Stimulated activated CD4-positive, alpha-beta T cell treated with anti-CD3 and anti-CD28 coated beads, Interleukin-4, amount 100 ng/mL, for 4 hours (primary cell): ENCODE results near the gene GABRB1.
A peak's percentile ranks its signal among the peaks of the same experiment; 100 is the strongest.

Source experiments
- DNase-seq, 2 experiments: peaks; one replicate each; pipeline ENCODE4 v3.0.0-alpha.2; 2020

The GABRB1 gene

DNA sequence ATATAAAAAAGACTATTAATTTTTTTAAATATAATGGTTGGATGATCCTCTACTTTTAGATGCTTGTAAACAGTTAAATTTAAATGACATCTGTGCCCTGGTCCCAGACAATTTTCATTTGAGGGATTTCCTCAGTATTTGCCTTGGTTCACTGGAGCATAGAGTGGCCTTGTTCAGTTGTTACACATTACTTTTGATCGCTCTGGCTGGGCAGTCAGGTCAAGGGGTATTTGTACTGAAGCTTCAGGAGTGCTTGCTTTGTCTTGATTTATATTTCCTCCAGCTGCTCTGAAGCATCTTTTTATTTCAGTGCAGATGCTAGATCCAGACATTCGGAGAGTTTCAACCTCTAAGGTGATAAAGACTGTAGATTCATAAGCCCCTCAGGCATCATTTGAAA is 382.2 kb downstream of the GABRB1 start:
- DNase-seq = no peak

DNA sequence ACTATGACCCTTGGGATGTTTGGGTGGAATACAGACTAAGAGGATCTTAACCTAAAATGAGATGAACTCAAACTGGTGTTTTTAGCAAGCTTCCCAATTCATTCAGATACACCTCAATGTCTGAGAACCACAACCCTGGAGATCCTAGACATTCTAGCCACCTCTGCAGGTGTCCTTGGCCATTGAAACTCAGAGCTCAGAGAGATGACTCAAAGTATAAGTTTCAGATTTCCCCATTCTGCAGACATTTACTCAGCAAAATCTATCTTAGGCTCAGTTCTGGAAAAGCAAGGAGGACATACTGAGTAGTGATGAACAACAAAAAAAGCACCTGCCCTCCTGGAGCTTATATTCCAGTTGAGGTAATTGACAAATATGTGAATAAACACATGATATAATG is 384.4 kb downstream of the GABRB1 start:
- DNase-seq = no peak

DNA sequence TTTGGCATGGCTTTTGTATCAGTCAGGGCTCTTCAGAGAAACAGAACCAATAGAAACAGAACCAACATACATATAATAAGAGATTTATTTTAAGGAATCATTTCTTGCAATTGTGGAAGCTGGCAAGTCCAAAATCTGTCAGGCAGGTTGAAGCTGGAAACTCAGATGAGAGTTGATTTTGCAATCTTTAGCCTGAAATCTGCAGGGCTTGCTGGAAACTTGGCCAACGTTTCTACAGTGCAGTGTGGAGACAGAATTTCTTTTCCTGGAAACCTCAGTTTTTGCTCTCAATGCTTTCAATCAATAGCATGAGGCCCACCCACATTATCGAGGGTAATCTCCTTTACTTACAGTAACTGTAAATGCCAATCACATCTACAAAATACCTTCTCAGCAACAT is 386.8 kb downstream of the GABRB1 start:
- no peak for DNase-seq

DNA sequence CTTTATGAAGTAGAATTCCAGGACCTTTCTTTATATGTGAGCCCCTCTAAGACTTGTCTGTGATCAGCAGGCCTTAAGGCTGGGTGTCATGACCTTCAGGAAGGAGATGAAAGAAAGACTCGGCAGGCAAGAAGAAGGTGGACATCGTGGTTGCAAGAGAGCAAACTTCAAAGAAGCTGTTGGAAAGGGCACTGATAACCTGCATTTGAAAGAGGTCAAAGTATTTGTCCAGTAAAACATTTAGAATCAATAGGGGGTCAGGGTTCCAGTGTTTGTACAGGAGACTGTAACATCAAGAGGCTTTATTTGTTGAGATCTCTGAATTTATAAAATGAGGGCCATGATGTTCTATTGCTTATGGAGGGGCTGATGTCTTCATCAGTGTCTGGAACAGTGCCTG is 387.9 kb downstream of the GABRB1 start:
- DNase-seq = no peak

DNA sequence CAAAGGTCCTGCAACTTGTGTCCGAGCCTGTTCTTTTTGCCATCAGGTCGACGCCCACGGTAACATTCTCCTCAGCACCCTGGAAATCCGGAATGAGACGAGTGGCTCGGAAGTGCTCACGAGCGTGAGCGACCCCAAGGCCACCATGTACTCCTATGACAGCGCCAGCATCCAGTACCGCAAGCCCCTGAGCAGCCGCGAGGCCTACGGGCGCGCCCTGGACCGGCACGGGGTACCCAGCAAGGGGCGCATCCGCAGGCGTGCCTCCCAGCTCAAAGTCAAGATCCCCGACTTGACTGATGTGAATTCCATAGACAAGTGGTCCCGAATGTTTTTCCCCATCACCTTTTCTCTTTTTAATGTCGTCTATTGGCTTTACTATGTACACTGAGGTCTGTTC is 394.3 kb downstream of the GABRB1 start:
- DNase-seq = no peak

DNA sequence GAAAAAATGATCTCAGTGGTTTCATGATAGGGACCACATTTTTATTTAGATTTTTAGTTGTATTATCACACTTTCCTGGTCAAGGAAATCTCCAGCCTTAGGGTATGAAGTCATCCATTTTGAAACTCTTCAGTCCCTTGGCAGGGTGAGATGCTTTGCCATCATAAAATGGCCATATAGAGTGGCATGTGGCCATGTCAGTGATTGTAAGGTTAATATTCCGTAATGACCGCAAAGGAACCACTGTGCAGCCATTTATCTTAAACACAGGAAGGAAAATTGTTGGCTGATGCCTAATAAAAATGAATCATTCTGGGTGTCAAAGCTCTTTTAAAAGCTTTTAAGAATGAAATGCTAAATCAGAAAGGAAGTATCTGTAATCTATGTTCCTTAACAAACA is 396.6 kb downstream of the GABRB1 start:
- no peak for DNase-seq

DNA sequence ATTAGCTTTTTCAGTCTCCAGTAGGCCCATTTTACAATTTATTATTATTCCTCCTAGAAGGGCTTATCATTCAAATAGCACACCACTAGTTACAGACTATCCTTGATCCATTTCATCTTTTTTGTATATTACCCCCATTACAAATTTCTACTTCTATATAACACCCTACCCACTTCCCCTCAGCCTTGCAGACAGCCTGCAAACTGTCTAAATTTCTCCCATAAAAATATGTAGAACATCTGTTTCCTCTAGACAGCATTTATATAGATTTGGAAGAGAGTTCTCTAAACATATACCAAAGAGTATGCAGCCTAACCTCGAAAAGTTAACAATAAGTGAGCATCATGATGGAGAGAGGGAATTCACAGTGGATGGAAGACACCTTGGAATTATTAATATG is 401.4 kb downstream of the GABRB1 start:
- no peak for DNase-seq

DNA sequence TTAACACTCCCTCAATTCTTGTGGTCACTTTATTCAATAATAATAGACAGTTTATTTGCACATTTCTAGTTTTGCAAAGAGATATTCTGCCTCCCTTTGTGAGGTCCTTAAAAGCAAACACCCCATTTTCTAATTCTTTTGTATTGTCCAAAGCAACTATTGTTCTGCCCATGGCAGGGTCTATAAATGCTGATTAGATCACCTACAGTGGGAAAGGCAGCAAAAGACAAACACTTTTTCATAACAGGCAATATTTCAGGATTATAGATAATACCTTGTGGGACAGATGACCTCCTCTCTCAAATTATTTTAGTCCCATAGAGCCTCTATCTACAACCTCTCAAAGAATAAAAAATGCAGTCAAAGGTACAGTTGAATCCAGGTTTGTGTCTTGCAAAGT is 403.6 kb downstream of the GABRB1 start:
- DNase-seq = no peak

DNA sequence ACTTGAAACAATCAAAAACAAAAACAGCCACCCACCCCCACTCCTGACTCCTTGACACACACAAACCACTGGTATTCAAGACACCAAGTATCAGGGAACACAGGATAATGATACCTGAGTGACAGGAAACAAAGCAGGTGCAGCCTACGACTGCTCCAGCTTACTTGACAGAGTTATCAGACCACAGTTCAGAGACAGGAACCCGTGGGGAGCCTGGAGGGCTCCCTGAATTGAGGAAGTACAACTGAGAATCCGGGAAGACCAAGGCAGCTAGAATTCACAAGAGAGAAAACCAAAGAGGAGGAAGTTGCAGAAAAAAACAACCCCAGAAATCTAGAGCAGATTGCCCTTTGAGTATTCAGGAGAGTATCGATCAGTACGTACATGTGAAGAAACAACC is 411.6 kb downstream of the GABRB1 start:
- no peak for DNase-seq

DNA sequence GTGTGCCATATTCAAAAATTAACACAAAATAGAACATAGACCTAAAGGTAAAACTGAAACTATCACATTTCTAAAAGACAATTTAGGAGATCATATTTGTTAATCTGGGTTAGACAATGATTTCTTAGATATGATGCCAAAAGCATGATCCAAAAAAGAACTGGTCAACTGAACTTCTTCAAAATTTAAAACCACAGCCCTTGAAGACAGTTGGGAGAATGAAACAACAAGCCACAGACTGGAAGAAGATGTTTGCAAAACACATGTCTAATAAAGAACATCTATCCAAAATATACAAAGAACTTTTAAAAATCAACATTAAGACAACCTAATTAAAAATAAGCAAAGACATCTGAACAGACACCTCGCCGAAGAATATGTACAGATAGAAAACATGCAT is 412.7 kb downstream of the GABRB1 start:
- DNase-seq = no peak

DNA sequence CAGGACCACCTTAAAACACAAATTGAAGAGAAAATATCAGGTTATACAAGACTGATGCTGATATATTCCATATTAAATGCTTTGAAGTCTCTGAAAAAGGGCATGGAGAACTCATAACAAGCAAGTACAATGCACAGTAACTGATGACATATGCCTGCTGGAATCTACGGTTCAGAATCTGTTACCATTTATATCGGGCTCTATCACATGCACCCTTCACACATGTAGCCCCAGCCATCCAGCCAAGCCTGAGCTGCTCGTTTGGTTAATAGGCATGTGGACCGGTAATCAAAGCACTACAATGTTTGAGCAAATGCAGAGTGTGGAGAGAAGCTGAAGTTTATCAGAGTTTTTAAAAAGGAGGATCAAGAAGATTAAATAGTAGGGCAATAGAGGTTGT is 420.3 kb downstream of the GABRB1 start:
- no peak for DNase-seq

DNA sequence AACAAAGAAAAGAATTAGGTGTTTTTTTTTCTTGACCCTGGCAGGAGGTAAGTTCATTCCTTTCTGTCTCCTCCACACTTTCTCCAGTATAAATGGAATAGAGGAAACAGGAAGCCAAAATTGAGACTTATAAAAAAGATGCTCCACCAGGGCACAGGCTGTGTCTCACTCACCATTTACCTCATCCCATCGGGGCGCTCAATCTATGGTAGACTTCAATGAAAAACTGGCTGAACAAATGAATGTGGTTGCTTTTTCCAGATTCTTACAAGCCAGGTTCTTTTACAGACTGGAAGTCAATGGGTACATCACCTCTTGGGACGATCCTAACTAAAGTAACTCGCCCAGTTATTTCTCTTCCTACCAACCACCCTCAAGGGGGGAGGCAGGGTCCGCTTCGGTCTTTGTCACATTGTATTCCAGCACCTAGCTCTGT is 431.4 kb downstream of the GABRB1 start:
- DNase-seq = no peak

DNA sequence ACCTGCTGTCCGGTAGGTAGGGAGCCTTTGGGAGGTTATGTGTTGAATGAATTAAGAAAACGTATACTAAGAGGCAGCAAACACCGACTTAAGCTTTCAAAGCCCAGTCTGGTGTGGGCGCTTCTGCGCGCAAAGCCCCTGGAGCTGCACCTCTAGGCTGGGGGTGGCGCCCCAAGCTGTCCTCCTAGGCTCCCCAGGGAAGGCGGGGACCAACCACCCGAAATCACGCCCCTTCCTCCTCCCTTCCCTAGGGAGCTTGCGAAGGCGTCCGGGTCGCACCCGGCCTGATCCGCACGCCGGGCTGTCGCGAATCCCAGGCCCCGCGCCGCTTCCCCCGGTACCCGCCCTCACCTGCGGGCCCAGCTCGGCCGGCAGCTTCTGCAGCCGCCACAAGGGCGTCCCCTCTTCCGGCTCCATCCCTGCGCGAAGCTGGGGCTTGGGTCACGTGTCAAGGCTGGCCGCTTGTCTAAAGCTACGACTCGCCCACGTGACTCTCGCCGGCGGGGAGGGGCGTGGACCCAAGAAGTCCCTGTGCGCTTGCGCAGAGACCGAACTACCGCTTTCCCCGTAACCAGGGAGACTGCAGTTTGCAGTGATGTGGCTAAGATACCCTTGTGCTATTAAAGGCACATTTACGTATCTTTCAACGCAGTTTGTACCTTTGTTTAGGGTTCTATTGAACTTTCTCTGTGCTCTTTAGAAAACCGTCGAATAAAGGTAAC is 432.0 kb downstream of the GABRB1 start, which contains the start of gene COMMD8:
Gene COMMD8 (minus strand): TSS at position 468 of the 722 bp plus-strand sequence. CDS start 51 bp downstream, at position 417.
- DNase-seq = peak; percentile 94 to 97

DNA sequence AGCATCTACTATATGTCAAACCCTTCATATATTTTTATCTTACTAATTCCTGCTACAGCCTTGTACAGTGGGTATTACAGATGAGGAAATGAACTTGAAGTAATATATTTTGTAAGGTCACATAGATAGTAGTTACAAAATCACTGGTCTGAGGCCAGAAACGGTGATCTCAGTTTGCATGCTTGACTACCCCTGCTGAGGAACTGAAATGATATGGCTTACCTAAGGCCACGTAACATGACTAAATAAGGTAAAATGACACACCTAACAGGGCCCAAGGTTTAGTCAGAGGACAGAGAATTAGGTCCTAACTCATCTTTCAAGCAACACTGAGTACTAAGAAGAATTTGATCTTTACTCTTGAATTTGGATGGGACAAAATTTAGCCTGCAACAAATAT is 433.6 kb downstream of the GABRB1 start:
- no peak for DNase-seq

DNA sequence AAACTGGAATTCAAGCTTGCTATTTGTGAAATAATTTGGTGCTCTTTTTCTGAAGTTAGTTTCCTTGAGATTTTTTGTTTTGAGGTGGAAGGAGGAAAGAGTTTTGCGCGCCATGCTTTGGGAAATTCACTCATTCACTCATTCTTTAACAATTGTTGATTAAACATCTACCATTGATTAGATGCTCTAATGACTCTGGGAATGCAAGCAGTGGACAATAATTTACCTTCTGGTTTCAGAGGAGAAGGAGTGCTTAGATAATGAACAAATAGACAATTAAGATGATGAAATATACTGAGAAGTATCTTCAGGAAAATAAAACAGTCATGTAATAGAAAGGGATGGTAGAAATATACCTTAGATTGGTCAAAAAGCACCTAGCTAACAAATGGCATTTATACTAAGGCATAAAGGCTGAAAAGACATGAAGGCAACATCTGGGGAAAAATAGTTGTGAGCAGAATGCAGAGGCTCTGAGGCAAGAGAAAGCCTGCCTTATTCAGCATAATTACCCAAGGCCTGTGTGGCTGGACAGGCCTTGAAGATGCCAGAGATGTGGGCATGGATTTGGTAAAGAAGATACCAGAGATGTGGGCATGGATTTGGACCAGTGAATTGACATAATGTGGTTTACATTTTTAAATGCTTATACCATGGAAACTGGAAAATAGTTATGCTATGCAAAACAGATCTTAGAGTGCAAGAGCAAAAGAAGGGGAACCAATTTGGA is 434.9 kb downstream of the GABRB1 start:
- DNase-seq = no peak

DNA sequence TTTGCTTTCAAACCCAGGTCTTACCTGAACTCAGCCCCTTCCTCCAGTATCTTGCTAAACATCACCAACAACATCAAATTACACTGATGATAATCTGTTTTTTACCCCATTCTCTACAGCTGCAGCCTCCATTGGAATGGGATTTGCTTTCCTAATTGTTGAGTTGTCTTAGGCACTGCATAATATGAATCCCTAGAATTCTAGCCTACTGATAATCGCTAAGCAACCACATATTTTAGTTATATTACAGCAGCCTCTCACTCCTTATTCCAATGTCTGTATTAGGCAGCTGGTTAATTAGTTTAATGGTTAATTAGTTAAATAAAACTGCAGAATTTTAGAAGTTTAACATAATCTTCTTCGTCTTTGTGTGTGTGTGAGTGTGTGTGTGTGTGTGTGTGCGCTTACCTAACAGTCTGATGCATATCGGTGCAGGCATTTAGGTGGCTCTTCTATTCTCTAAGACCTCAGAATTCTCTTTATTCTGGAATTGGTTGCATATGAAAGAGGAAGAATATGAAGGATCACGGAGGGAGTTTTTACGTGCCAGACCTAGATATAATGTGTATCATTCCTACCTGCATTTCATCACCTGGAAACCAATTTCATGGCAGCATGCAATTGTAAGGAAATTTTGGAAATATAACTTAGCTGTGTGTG is 437.5 kb downstream of the GABRB1 start:
- DNase-seq = no peak

DNA sequence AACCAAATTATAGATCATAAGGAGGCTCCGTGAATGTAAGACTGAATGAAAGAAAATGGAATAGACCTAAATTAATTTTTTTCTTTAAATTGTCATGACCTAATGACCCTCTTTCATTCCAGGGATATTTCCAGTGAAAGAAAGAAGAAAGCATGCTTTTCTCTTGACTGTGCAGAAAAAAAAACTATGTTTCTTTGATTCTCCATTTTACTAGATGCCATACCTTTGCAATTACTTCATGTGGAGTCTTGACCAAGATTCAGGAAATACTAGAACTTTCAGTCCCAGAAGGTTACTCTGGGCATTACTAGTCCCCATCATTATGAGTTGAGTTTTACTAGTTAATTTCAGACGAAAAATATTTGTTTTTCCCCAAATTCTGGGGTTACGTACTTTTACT is 438.6 kb downstream of the GABRB1 start:
- no peak for DNase-seq

DNA sequence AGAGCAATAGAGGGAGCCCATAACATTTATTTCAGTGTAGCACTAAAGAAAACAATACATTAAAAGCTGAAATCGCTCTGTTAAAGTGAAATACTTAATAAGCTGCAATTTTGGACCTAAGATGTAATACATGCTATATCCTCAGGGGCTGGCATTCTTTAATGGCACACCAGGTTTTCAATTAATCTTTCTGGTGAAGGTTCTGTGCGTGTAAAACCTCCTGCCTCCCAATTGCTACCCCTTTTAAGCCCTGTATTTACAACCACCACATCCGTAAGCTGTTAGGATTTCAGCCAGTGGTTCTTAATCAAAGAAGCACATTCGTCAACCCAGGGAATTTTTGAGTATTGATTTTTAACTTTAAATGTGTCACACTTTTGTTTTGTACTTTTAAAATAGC is 439.7 kb downstream of the GABRB1 start:
- no peak for DNase-seq

DNA sequence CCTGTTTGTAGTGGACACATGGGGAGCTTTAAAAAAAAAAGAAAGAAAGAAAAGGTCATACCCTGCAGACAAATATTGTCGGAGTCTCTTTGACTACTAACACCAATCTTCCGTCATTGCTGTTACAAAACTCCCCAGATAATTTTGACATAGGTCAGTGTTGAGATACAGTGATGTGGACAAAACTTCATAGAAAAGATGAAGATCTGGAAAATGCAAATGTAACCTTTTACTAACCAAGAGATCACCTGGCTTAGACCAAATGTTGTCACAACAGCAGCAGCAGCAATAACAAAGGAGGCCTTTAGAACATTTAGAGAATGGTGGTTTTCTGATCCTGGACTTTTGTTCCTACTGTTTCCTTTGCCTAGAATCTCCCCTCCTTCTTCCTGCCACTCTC is 440.2 kb downstream of the GABRB1 start:
- no peak for DNase-seq

DNA sequence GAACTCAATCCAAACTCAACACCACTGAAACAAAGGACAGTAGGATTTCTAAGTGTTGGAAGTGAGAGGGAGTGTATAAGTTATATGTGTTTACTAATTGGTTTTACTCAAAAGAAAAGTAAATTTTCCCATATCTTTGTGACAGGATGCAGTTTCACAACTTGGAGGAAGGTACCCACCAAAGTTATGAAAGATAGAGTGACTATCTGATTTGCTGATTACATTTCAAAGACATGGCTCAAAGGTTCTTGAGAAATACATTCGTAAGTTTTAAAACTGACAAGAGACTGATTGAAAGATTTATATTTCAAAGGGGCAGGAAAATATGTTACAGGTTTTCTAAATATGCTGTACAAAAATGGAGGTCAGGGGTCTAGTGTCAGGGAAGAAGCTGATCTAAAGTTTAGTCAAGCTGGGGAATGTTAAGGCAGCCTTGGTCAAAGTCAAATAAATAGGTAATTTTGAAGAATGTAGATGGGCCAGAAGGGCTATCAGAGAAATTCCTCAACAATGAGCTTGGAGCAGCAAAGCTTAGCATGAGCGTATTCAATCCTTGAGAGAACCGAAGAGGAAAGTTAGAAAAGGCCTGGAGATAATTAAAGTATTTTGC is 441.9 kb downstream of the GABRB1 start:
- DNase-seq = no peak

DNA sequence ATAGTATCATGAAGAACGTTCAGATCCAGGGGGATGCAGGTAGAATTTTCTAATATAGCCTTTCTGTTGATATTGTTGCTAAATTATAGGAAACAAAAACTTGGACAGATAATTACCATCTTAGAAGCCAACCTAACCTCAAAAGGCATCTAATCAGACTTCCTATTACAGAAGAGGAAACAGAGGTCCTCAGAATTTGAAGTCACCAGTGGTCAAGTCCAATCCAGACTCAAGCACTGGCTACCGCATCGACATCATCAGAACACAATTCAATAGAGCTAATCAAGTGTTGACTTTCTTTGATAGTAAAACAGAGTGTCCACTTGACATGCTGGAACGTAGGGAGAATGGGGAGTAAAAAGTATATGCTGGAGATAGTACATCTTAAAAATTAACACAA is 443.4 kb downstream of the GABRB1 start:
- no peak for DNase-seq

DNA sequence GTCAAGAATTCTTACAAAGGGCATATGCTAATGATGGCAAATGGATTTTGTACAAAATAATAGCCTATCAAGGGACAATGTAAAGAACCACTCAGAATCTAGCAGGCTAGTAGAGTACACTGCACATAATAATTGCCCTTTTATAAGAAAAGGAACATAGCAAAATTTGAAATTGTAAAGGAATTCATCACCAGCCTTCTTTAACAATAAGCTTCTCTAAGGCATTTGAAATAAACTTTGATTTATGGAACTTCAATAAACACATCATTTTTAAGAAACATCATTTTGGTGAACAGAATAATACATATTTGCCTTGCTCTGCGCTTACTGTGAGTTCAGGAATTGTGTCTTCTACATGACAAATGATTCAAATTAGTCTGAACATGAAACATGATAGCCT is 444.0 kb downstream of the GABRB1 start:
- DNase-seq = no peak
